Naive thymus-derived CD8-positive, alpha-beta T cell (primary cell): ENCODE measurements around the gene ENOSF1. TPM values are rescaled to one million over a fixed set of nuclear protein-coding genes. Genes with fewer than 3 reads are reported as not detected.
A peak's percentile ranks its signal among the peaks of the same experiment; 100 is the strongest.
"Not testable (repeated sequence)": the region's sequence is repeated elsewhere in the genome, so short reads cannot be mapped to it uniquely, and the experiment has no call there.

Experiments
- ATAC-seq, 2 donors: fragments of 150-1000 bp; cut with Tn5 transposase in 1 of 2; sonication (Bioruptor Pico), chemical (Tn5 transposase) in 1 of 2; 1 replicate in 1 of 2; 2 replicates in 1 of 2; pipeline ENCODE4 v1.10.0; 2021; ENCODE audit warnings: mild to moderate bottlenecking in 2 of 2, moderate library complexity in 2 of 2
- POLR2A ChIA-PET: fragments of 350-600 bp; sonication (Branson Sonifier 250); formaldehyde crosslinking; loops from one replicate; lab custom pipeline; 2021; ENCODE audit warnings: antibody characterized with exemption; lab: Charles Lee
- DNase-seq, 10 donors: peaks; one replicate each; pipeline versions ENCODE4 v3.0.0 to v3.0.0-alpha.2; 2020 to 2022
- H3K27ac Mint-ChIP-seq, 10 donors: one replicate each; pipeline ENCODE4 v1.8.0; 2020 to 2022; ENCODE audit warnings: mild to moderate bottlenecking in 10 of 10, mixed read lengths in 10 of 10, moderate library complexity in 4 of 10, inconsistent platforms in 1 of 10
- H3K27me3 Mint-ChIP-seq, 5 donors: one replicate each; pipeline ENCODE4 v1.8.0; 2021 to 2022; ENCODE audit warnings: mixed read lengths in 5 of 5
- H3K36me3 Mint-ChIP-seq, 3 donors: one replicate each; pipeline ENCODE4 v1.8.0; 2020 to 2022; ENCODE audit warnings: mixed read lengths in 3 of 3, mild to moderate bottlenecking in 2 of 3, inconsistent platforms in 1 of 3
- H3K4me1 Mint-ChIP-seq, 4 donors: one replicate each; pipeline ENCODE4 v1.8.0; 2021 to 2022; ENCODE audit warnings: mixed read lengths in 4 of 4
- H3K4me3 Mint-ChIP-seq, 10 donors: one replicate each; pipeline ENCODE4 v1.8.0; 2020 to 2022; ENCODE audit warnings: mild to moderate bottlenecking in 10 of 10, mixed read lengths in 10 of 10, moderate library complexity in 6 of 10, inconsistent platforms in 1 of 10
- H3K9me3 Mint-ChIP-seq, 9 donors: one replicate each; pipeline ENCODE4 v1.8.0; 2020 to 2022; ENCODE audit warnings: mixed read lengths in 9 of 9, mild to moderate bottlenecking in 3 of 9, inconsistent platforms in 1 of 9, moderate library complexity in 1 of 9
- polyA plus RNA-seq, 3 donors: library from polyadenylated mRNA; unstranded; fragments of 300-500 nt; fragmentation: Illumina TruSeq; gene quantifications; one replicate each; pipeline ENCODE4 v1.2.3, GENCODE V29; 2021
- total RNA-seq, 8 experiments: library from RNA in 2 of 8; stranded (reverse) in 2 of 8; gene quantifications; one replicate each; pipeline ENCODE4 v1.2.3 and lab custom pipeline; 2021 to 2026

The ENOSF1 gene, protein sequence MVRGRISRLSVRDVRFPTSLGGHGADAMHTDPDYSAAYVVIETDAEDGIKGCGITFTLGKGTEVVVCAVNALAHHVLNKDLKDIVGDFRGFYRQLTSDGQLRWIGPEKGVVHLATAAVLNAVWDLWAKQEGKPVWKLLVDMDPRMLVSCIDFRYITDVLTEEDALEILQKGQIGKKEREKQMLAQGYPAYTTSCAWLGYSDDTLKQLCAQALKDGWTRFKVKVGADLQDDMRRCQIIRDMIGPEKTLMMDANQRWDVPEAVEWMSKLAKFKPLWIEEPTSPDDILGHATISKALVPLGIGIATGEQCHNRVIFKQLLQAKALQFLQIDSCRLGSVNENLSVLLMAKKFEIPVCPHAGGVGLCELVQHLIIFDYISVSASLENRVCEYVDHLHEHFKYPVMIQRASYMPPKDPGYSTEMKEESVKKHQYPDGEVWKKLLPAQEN
- total RNA-seq: 100 to 1,000 TPM; 111 to 123 TPM
- 10 to 100 TPM in 2 of 3 donors, 1 to 10 TPM in 1; 8.2 to 13.8 (median 12.7) TPM for polyA plus RNA-seq
- total RNA-seq (lab: John Stamatoyannopoulos, UW): 62.2 to 114 (median 94.4) reads per million in 6 experiments

DNA sequence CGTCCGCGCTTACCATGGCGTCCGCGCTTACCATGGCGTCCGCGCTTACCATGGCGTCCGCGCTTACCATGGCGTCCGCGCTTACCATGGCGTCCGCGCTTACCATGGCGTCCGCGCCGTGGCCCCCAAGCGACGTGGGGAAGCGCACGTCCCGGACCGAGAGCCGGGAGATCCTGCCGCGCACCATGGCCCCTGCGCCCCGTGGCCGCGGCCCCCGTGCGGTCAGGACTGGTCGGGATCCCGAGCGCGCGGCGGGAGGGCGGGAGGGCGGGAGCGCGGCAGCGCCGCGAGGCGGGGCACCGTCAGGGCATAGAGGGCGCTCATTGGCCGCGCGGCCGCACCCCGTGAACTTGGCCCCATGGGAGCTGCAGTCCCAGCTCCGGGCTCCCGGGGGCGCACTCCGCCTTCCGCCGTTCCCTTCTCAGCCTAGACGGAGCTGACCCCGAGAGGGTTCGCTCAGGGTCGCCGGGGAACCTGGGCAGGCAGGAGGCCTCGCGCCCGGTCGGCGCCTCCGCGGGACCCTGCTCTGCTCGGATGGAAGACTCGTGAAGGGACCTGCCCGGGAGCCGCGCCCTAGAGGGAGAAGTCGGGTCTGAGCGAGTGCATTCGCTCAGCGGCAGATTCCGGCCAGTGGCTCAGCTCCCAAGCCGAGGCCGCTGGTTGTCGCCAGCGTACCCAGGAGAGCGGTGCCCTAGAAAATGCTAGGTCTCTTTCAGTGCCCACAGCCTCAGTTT is at the start of gene ENOSF1:
Gene ENOSF1, minus strand, starts transcription at position 230 of the 734 bp plus-strand sequence. Its CDS starts 43 bp downstream, at position 187.
- H3K4me3 Mint-ChIP-seq: peak within 1 kb of the TSS; percentile 83 to 97 (median 91)
- ATAC-seq (peak; percentile 77 to 82), DNase-seq (peak; percentile 64 to 88 (median 80))
- peak within 1 kb of the TSS; percentile 93 to 99 (median 97) for H3K27ac Mint-ChIP-seq
- POLR2A ChIA-PET: interaction anchor here (0.6 to 4.0 kb wide), 7 partner anchors 30 to 554 kb away, joined by 3 to 20 read pairs (median 5); partner anchors contain the start of genes THOC1, USP14 and YES1
- H3K36me3 Mint-ChIP-seq: peaks cover 0 to 7% (median 4%) of the 10 kb centered on the region in 3 donors
- peaks cover 0 to 2% (median 0%) of the 10 kb centered on the region in 9 donors for H3K9me3 Mint-ChIP-seq
- H3K4me1 Mint-ChIP-seq: peaks cover 18 to 39% (median 30%) of the 10 kb centered on the region in 4 donors
- peaks cover 0 to 2% (median 0%) of the 10 kb centered on the region in 5 donors for H3K27me3 Mint-ChIP-seq

DNA sequence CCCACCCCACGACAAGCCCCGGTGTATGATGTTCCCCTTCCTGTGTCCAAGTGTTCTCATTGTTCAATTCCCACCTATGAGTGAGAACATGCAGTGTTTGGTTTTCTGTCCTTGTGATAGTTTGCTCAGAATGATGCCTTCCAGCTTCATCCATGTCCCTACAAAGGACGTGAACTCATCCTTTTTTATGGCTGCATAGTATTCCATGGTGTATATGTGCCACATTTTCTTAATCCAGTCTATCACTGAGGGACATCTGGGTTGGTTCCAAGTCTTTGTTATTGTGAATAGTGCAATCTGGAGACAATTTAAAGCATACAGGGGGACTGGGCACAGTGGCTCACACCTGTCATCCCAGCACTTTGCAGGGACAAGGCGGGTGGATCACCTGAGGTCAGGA is 47.4 kb upstream of the ENOSF1 start:
- H3K27me3 Mint-ChIP-seq, ATAC-seq, DNase-seq, POLR2A ChIA-PET, H3K27ac Mint-ChIP-seq, H3K4me3 Mint-ChIP-seq, H3K9me3 Mint-ChIP-seq: not testable (repeated sequence)
- peaks cover 16 to 27% (median 21%) of the 10 kb centered on the region in 4 donors for H3K4me1 Mint-ChIP-seq
- H3K36me3 Mint-ChIP-seq: peaks cover 0 to 22% (median 6%) of the 10 kb centered on the region in 3 donors

DNA sequence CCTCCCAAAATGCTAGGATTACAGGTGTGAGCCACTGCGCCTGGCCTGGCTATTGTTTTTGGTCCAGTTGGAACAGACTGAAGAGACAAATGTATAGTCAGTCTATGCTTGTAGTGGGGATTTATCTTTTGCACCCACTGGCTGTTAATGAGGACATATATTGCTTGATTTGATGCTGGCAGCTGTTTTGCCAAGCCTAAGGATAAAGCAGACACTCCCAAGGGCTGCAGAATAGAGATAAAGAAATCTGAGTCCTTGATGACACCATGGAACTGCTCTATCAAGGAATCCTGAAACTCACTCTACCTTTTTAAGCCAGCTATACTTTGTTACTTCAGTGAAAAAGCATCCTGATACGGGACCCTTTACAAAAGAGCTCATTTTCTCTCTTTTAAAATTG is 43.1 kb upstream of the ENOSF1 start:
- Mint-ChIP-seq H3K36me3 (peaks cover 0 to 52% (median 13%) of the 10 kb centered on the region in 3 donors), H3K4me1 (peaks cover 0 to 14% (median 5%) of the 10 kb centered on the region in 4 donors), H3K9me3 (no peaks in the 10 kb centered on the region), H3K27me3 (no peaks in the 10 kb centered on the region), H3K27ac (no peak overlapping the region), H3K4me3 (no peak overlapping the region)
- ATAC-seq (no peak), DNase-seq (no peak)
- POLR2A ChIA-PET: no interaction called here

DNA sequence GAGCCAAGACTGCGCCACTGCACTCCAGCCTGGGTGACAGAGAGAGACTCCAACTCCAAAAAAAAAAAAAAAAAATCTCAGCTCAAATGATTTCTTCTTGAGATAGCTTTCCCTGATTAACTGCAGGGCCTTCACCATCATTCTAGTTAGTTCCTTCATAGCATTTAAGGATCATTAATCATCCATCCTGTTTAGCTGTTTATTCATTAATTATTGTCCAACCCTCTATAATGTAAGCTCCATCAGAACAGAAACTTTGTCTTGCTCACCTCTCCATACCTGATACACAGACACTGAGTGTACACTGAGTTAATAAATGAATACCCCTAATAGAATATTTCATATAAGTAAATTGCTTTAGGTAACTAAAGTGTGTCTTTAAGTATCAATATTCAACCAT is 42.2 kb upstream of the ENOSF1 start:
- Mint-ChIP-seq H3K9me3 (no peaks in the 10 kb centered on the region), H3K27ac (no peak overlapping the region), H3K4me1 (peaks cover 0 to 14% (median 6%) of the 10 kb centered on the region in 4 donors), H3K36me3 (peaks cover 0 to 54% (median 11%) of the 10 kb centered on the region in 3 donors), H3K27me3 (no peaks in the 10 kb centered on the region), H3K4me3 (no peak overlapping the region)
- POLR2A ChIA-PET: no interaction called here
- ATAC-seq: no peak
- no peak for DNase-seq

DNA sequence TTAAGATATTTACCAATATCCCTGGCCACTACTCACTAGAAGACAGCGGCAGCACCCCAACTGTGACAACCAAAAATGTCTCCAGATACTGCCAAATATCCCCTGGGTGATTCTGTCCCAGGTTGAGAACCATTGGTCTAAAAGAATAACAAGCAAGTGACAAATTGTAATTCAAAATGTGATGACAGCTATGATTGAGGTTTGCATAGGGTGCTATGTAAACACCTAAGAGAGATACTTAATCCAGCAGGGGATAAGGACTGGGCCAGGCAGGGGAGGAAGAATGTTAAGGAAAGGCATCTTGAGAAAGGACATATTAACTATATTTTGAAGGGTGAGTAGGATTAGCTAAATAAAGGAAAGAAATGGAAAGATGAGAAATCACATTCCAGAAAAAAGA is 38.0 kb upstream of the ENOSF1 start:
- peak overlapping the region in 4 of 10 donors; percentile 3 to 28 (median 12) for H3K27ac Mint-ChIP-seq

DNA sequence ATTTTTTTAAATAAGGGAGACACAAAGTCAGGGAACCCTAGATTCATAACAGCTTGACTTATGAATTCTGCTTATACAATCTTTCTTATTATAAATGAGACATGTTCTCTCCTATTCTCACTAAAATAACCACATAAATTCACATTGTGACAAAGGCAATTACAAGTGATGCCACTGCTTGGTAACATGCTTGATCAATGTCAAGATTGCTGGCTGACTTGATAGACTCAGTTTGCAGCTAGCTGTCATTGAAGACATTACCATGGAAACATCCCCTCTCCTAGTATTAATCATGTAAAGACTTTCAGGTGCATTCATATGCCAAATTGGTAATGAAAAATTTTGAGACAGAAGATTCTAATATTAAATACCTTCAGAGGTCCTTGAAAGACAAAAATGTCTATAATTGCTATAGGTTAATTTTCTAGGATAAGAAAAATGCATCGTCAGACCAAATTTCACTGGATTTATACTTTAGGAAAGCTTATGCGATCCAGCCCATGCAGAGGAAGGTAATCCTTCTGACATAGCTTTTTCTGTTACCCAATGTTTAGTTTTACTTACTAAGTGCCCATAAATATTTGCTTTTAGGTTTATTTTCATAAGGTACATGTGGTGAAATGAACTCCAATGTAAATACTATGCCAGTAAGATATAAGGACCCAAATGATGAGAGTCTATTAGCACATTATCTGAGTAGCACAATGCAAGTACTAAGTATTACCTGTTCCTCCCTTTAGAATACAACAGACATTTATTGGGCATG is 32.6 kb upstream of the ENOSF1 start:
- Mint-ChIP-seq H3K27ac (no peak overlapping the region), H3K36me3 (peaks cover 0 to 53% (median 5%) of the 10 kb centered on the region in 3 donors)
- POLR2A ChIA-PET: interaction anchor here (1.8 kb wide), 1 partner anchor 85 kb away, joined by 6 read pairs; no protein-coding TSS in a partner anchor

More for the DNA sequence above, 38.0 kb upstream of the ENOSF1 start:
- ATAC-seq (no peak), DNase-seq (no peak)
- POLR2A ChIA-PET: no interaction called here
- H3K27me3 Mint-ChIP-seq: no peaks in the 10 kb centered on the region
- no peaks in the 10 kb centered on the region for H3K9me3 Mint-ChIP-seq
- no peak overlapping the region for H3K4me3 Mint-ChIP-seq
- peaks cover 0 to 75% (median 11%) of the 10 kb centered on the region in 3 donors for H3K36me3 Mint-ChIP-seq
- H3K4me1 Mint-ChIP-seq: peaks cover 0 to 5% (median 2%) of the 10 kb centered on the region in 4 donors

DNA sequence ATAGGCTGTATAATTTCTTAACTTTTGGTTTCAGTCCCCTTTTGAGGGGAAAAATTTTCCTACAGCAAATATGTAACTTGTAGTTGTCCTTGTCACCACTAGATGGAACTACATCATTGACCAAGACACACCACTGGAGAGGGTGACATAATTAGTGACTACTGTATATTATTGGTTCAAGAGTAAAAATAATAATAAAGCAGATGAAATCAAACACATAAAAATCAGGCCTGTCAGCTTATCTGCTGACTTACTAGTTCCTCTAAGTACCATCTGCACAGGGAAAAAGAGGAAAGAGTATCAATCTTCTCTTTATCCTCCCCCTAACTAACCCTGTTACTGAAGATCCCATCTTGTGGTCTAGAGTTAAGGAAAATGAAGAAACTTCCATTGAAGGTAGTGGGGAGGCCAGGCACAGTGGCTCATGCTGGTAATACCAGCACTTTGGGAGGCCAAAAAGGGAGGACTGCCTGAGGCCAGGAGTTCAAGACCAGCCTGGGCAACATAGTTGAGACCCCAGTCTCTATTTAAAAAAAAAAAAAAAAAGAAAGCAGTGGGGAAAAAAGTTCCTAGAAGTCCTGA is 29.6 kb upstream of the ENOSF1 start:
- Mint-ChIP-seq H3K4me3 (no peak overlapping the region), H3K27ac (peak overlapping the region in 2 of 10 donors; percentile 64 to 75), H3K27me3 (no peaks in the 10 kb centered on the region), H3K9me3 (no peaks in the 10 kb centered on the region), H3K4me1 (peaks cover 0 to 2% (median 1%) of the 10 kb centered on the region in 4 donors), H3K36me3 (peaks cover 0 to 56% (median 5%) of the 10 kb centered on the region in 3 donors)
- POLR2A ChIA-PET: interaction anchor here (1.5 to 1.9 kb wide), 2 partner anchors 29 to 89 kb away, joined by 3 to 11 read pairs; no protein-coding TSS in a partner anchor
- peak in 5 of 10 donors; percentile 4 to 61 (median 51) for DNase-seq
- peak; percentile 67 to 73 for ATAC-seq

More for the DNA sequence above, 32.6 kb upstream of the ENOSF1 start:
- peaks cover 0 to 2% (median 1%) of the 10 kb centered on the region in 4 donors for H3K4me1 Mint-ChIP-seq
- ATAC-seq (no peak), DNase-seq (no peak)
- no peak overlapping the region for H3K4me3 Mint-ChIP-seq
- H3K9me3 Mint-ChIP-seq: no peaks in the 10 kb centered on the region
- H3K27me3 Mint-ChIP-seq: no peaks in the 10 kb centered on the region

DNA sequence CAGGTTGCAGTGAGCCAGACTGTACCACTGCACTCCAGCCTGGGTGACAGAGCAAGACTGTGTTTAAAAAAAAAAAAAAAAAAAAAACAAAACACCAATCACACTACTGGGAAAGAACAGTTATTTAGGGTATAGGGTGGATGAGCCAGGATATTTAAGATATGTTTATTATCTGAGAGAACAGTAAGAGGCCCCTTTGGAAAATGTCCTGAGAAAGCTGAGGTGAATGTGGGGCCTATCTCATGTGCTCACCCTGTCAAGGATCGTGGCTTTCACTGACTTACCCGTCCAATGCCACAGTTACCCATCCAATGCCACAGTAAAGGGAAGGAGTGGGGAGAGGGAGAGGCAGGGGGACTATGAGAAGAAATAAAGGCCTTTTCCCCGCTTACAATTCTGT is 19.9 kb upstream of the ENOSF1 start:
- ATAC-seq: no peak
- no peaks in the 10 kb centered on the region for H3K9me3 Mint-ChIP-seq
- POLR2A ChIA-PET: no interaction called here
- H3K4me1 Mint-ChIP-seq: peaks cover 0 to 3% (median 0%) of the 10 kb centered on the region in 4 donors
- H3K4me3 Mint-ChIP-seq: no peak overlapping the region
- H3K36me3 Mint-ChIP-seq: peaks cover 0 to 75% (median 24%) of the 10 kb centered on the region in 3 donors
- no peaks in the 10 kb centered on the region for H3K27me3 Mint-ChIP-seq
- peak overlapping the region in 1 of 10 donors; percentile 59 for H3K27ac Mint-ChIP-seq
- DNase-seq: no peak

DNA sequence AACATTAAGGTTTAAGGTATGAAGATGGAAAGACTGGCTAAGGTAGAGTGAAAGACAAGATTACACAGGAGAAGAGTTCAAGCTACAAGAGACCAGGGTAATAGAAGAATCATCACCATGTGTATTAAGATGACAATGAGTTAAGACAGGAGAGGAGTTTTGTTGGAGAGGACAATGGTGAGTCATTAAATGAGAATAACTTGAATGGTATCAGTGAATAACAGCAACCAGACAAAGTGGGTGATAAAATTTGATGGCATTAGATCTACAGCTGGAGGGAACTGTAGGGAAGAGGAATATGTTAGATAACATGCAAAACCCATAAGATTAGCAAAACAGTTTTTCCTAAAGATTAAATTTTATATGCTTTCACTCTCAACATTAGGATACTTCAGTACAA is 18.8 kb upstream of the ENOSF1 start:
- POLR2A ChIA-PET: no interaction called here
- no peaks in the 10 kb centered on the region for H3K9me3 Mint-ChIP-seq
- ATAC-seq (no peak), DNase-seq (no peak)
- no peak overlapping the region for H3K4me3 Mint-ChIP-seq
- peaks cover 0 to 71% (median 20%) of the 10 kb centered on the region in 3 donors for H3K36me3 Mint-ChIP-seq
- H3K4me1 Mint-ChIP-seq: peaks cover 0 to 3% (median 0%) of the 10 kb centered on the region in 4 donors
- H3K27me3 Mint-ChIP-seq: no peaks in the 10 kb centered on the region
- H3K27ac Mint-ChIP-seq: peak overlapping the region in 2 of 10 donors; percentile 13 to 52

DNA sequence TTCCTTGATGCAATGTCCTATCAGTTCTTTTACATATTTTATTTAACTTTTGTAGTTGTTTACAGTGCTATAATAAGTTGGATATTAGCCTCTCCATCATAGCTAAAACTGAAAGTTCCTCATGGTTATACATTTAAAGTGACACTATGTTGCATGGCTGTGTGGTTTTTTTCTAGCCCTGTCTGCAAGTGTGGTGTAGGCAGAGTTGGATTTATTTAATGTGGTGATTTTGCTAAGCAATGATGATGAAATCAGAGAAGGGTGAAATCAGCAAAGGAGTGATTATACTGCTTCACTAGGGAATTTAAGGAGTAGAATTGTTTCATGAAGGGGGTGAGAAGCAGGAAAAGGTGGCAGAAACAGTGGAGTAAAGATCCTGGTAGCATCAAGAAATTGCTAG is 18.3 kb upstream of the ENOSF1 start:
- no peak for DNase-seq
- no peak overlapping the region for H3K4me3 Mint-ChIP-seq
- H3K27me3 Mint-ChIP-seq: no peaks in the 10 kb centered on the region
- no peak for ATAC-seq
- H3K4me1 Mint-ChIP-seq: peaks cover 0 to 3% (median 0%) of the 10 kb centered on the region in 4 donors
- peak overlapping the region in 2 of 10 donors; percentile 13 to 36 for H3K27ac Mint-ChIP-seq
- peaks cover 0 to 69% (median 15%) of the 10 kb centered on the region in 3 donors for H3K36me3 Mint-ChIP-seq
- no peaks in the 10 kb centered on the region for H3K9me3 Mint-ChIP-seq
- POLR2A ChIA-PET: no interaction called here

DNA sequence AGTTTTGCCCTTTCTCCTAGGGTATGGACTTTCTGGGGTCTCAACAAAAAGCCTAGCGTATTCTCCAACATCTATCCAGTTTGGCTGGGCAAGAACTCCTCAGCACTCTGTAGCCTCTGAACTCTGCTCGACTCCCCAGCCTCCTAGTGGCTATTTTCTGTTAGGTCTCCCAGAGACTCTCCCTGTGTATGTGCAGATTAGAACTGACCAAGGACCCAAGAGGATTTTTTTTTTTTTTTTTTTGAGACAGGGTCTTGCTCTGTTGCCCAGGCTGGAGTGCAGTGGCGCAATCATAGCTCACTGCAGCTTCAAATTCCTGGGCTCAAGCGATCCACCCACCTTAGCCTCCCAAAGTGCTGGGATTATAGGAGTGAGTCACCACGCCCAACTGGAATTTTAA is 17.7 kb upstream of the ENOSF1 start:
- ATAC-seq, DNase-seq, H3K4me3 Mint-ChIP-seq, H3K9me3 Mint-ChIP-seq, H3K4me1 Mint-ChIP-seq, H3K27me3 Mint-ChIP-seq, H3K27ac Mint-ChIP-seq: not testable (repeated sequence)
- peaks cover 0 to 67% (median 13%) of the 10 kb centered on the region in 3 donors for H3K36me3 Mint-ChIP-seq
- POLR2A ChIA-PET: interaction anchor here (0.6 kb wide), 1 partner anchor 31 kb away, joined by 4 read pairs; no protein-coding TSS in a partner anchor
